H9 (cell line): ENCODE data around the gene TRIO. TPM values are rescaled to one million over a fixed set of nuclear protein-coding genes. Genes with fewer than 3 reads are reported as not detected.

Experiments
- DNase-seq: peaks from one replicate; pipeline ENCODE4 v3.0.0-alpha.2; 2017
- H2AFZ ChIP-seq: one replicate; pipeline ENCODE4 v1.6.1; 2013; ENCODE audit warnings: mild to moderate bottlenecking, low read length, control low read depth, moderate library complexity
- H2AK5ac ChIP-seq: 2 replicates; pipeline ENCODE4 v1.6.1; 2013; ENCODE audit warnings: low read length, control low read depth, mixed read lengths; ENCODE audit not compliant: insufficient read length
- H2BK120ac ChIP-seq: one replicate; pipeline ENCODE4 v1.6.1; 2013; ENCODE audit warnings: low read depth, mild to moderate bottlenecking, low read length, control low read depth, inconsistent platforms; ENCODE audit not compliant: poor library complexity, severe bottlenecking
- H2BK12ac ChIP-seq: 2 replicates; pipeline ENCODE4 v1.6.1; 2013; ENCODE audit warnings: low read length, control low read depth, mixed read lengths, low read depth; ENCODE audit not compliant: insufficient read length
- H2BK15ac ChIP-seq: 2 replicates; pipeline ENCODE4 v1.6.1; 2013; ENCODE audit warnings: low read depth, low read length, control low read depth
- H2BK20ac ChIP-seq: one replicate; pipeline ENCODE4 v1.6.1; 2013; ENCODE audit warnings: low read depth, mild to moderate bottlenecking, low read length, control low read depth, inconsistent platforms; ENCODE audit not compliant: poor library complexity, severe bottlenecking
- H2BK5ac ChIP-seq: 2 replicates; pipeline ENCODE4 v1.6.1; 2013; ENCODE audit warnings: low read length, control low read depth, mixed read lengths; ENCODE audit not compliant: insufficient read length
- H3K14ac ChIP-seq: 2 replicates; pipeline ENCODE4 v1.6.1; 2013; ENCODE audit warnings: low read length, control low read depth; ENCODE audit not compliant: insufficient read depth
- H3K18ac ChIP-seq: 2 replicates; pipeline ENCODE4 v1.6.1; 2013; ENCODE audit warnings: low read depth, mild to moderate bottlenecking, mixed read lengths, low read length, control low read depth; ENCODE audit not compliant: insufficient read length
- H3K23ac ChIP-seq: 2 replicates; pipeline ENCODE4 v1.6.1; 2013; ENCODE audit warnings: low read length, control low read depth, mixed read lengths, low read depth; ENCODE audit not compliant: insufficient read length
- H3K23me2 ChIP-seq: 2 replicates; pipeline ENCODE4 v1.6.1; 2013; ENCODE audit warnings: low read depth, mild to moderate bottlenecking, mixed read lengths, low read length, control low read depth; ENCODE audit not compliant: insufficient read length, poor library complexity, severe bottlenecking
- H3K27ac ChIP-seq: 2 replicates; pipeline ENCODE4 v1.5.1; 2013; ENCODE audit warnings: low read length, control low read depth, mixed read lengths, low read depth; ENCODE audit not compliant: insufficient read length
- H3K27me3 ChIP-seq: 2 replicates; pipeline ENCODE4 v1.6.1; 2013; ENCODE audit warnings: low read length, control low read depth, inconsistent platforms; ENCODE audit not compliant: insufficient read depth
- H3K4ac ChIP-seq: 2 replicates; pipeline ENCODE4 v1.6.1; 2013; ENCODE audit warnings: low read depth, mild to moderate bottlenecking, control low read depth, inconsistent platforms, low read length, moderate library complexity
- H3K4me1 ChIP-seq: 2 replicates; pipeline ENCODE4 v1.6.1; 2013; ENCODE audit warnings: low read length, control low read depth, inconsistent platforms; ENCODE audit not compliant: insufficient read depth
- H3K4me2 ChIP-seq: 2 replicates; pipeline ENCODE4 v1.6.1; 2013; ENCODE audit warnings: low read length, control low read depth, mixed read lengths; ENCODE audit not compliant: insufficient read length, insufficient read depth
- H3K56ac ChIP-seq: 2 replicates; pipeline ENCODE4 v1.6.1; 2013; ENCODE audit warnings: low read depth, mild to moderate bottlenecking, mixed read lengths, low read length, control low read depth; ENCODE audit not compliant: insufficient read length
- H3K79me1 ChIP-seq: 2 replicates; pipeline ENCODE4 v1.6.1; 2013; ENCODE audit warnings: low read depth, mild to moderate bottlenecking, moderate library complexity, low read length, control low read depth, inconsistent platforms; ENCODE audit not compliant: insufficient read depth, poor library complexity, severe bottlenecking
- H3K79me2 ChIP-seq: 2 replicates; pipeline ENCODE4 v1.6.1; 2013; ENCODE audit warnings: low read length, control low read depth, inconsistent platforms; ENCODE audit not compliant: insufficient read depth
- H3K9ac ChIP-seq: 2 replicates; pipeline ENCODE4 v1.6.1; 2013; ENCODE audit warnings: low read length, control low read depth, mixed read lengths; ENCODE audit not compliant: insufficient read length; ENCODE audit errors: extremely low read depth
- H3K9me3 ChIP-seq: one replicate; pipeline ENCODE4 v1.6.1; 2013; ENCODE audit warnings: low read depth, low read length, inconsistent platforms; ENCODE audit not compliant: control insufficient read depth
- H3T11ph ChIP-seq: one replicate; pipeline ENCODE4 v1.6.1; 2013; ENCODE audit warnings: mild to moderate bottlenecking, low read length, control low read depth, inconsistent platforms
- H4K20me1 ChIP-seq: one replicate; pipeline ENCODE4 v1.6.1; 2013; ENCODE audit not compliant: control insufficient read depth, insufficient read length, insufficient read depth
- H4K5ac ChIP-seq: 2 replicates; pipeline ENCODE4 v1.6.1; 2013; ENCODE audit warnings: low read depth, mild to moderate bottlenecking, mixed read lengths, low read length, control low read depth; ENCODE audit not compliant: insufficient read length
- H4K8ac ChIP-seq: replicated peaks from 2 replicates; pipeline ENCODE4 v1.6.1; 2013; ENCODE audit warnings: low read length, control low read depth, mixed read lengths, low read depth; ENCODE audit not compliant: insufficient read length
- H4K91ac ChIP-seq: 2 replicates; pipeline ENCODE4 v1.6.1; 2013; ENCODE audit warnings: low read depth, mild to moderate bottlenecking, moderate library complexity, mixed read lengths, low read length, control low read depth; ENCODE audit not compliant: insufficient read length
- H3K27ac Mint-ChIP-seq, 3 experiments: 2 replicates in 2 of 3; 3 replicates in 1 of 3; pipeline ENCODE4 v1.8.0; 2020 to 2021; ENCODE audit warnings: mixed read lengths in 3 of 3, mild to moderate bottlenecking in 1 of 3, moderate library complexity in 1 of 3
- H3K27me3 Mint-ChIP-seq: 2 replicates; pipeline ENCODE4 v1.8.0; 2021; ENCODE audit warnings: low read depth, mild to moderate bottlenecking, moderate library complexity, mixed read lengths
- H3K36me3 Mint-ChIP-seq, 3 experiments: 2 replicates in 2 of 3; 3 replicates in 1 of 3; pipeline ENCODE4 v1.8.0; 2020 to 2021; ENCODE audit warnings: low read depth in 3 of 3, mixed read lengths in 3 of 3; ENCODE audit not compliant: insufficient read depth in 1 of 3
- H3K4me1 Mint-ChIP-seq, 2 experiments: 2 replicates each; pipeline ENCODE4 v1.8.0; 2020; ENCODE audit warnings: mixed read lengths in 2 of 2
- H3K4me3 Mint-ChIP-seq, 2 experiments: 2 replicates in 1 of 2; 3 replicates in 1 of 2; pipeline ENCODE4 v1.8.0; 2020 to 2021; ENCODE audit warnings: mild to moderate bottlenecking in 2 of 2, mixed read lengths in 2 of 2, moderate library complexity in 1 of 2
- H3K9me3 Mint-ChIP-seq, 2 experiments: 2 replicates in 1 of 2; 3 replicates in 1 of 2; pipeline ENCODE4 v1.8.0; 2020; ENCODE audit warnings: mild to moderate bottlenecking in 2 of 2, mixed read lengths in 2 of 2, moderate library complexity in 1 of 2
- WGBS: extraction: QIAGEN DNeasy Blood & Tissue Kit; methylation state at CpG from one replicate; pipeline ENCODE4 v1.1.7; 2013; ENCODE audit warnings: missing lambda C conversion rate, low lambda C conversion rate, mixed read lengths; ENCODE audit not compliant: insufficient read length; ENCODE audit errors: extremely low coverage; 5-methylcytosine and 5-hydroxymethylcytosine counted together
- total RNA-seq: library from RNA; stranded (reverse); gene quantifications from 2 replicates; pipeline ENCODE4 v1.2.1, GENCODE V29; 2021
- TF ChIP-seq, protein P1 (sequence below): fragments of 200-600 bp; sonication (generic); conservative IDR thresholded peaks from 3 replicates; pipeline ENCODE4 v1.8.0; 2021; ENCODE audit warnings: antibody characterized with exemption, mild to moderate bottlenecking

Gene TRIO
- total RNA-seq, 1 experiment from 2014 or later, result 87.8 TPM

DNA sequence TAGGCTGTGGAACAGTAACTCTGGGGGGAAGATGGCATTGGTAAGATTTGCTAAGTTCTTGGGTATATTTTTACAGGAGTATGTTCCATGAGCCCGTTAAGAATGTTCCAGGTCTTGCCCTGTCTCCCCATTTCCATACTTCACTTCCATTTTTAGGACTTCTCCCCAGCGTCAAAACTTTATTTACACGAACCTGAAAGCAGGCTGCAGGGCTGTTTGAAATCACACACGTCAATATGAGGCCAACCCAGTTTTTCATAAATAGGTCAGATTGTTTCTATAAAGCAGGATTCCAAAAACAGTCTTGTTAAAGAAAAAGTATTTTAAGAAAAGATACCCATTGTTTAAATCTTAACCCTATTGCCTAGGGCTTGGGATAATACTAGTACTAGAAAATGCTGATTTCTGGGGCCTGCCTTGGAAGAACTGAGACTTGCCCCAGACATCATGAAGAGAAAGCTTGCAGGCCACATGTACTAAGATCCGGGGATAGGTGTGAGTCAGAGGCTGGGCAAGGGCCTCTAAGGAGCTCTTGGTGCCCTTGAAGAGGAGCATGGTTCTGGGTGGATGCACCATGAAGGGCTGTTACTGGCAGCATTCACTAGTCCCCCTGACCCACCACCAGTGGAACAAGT, 24.2 kb downstream of the TRIO start:
- Histone ChIP-seq H3K23ac (no peak overlapping the region), H4K5ac (no peak overlapping the region), H2BK120ac (no peak overlapping the region), H2AK5ac (no peak overlapping the region), H3K9me3 (no peaks in the 10 kb centered on the region), H3K27me3 (no peaks in the 10 kb centered on the region), H3K4me2 (no peak overlapping the region), H3T11ph (no peak overlapping the region), H3K27ac (no peak overlapping the region), H3K4me1 (peaks cover 8% of the 10 kb centered on the region; the same call in 1 of the 2 replicates), H2BK20ac (no peak overlapping the region), H3K14ac (no peak overlapping the region), H3K4ac (no peak overlapping the region), H4K8ac (no peak overlapping the region), H3K79me2 (peaks cover 62% of the 10 kb centered on the region; the same call in 1 of the 2 replicates), H3K79me1 (peaks cover 12% of the 10 kb centered on the region), H3K56ac (no peak overlapping the region), H3K23me2 (no peaks in the 10 kb centered on the region), H4K20me1 (no peaks in the 10 kb centered on the region), H2AFZ (no peak overlapping the region), H3K9ac (no peak overlapping the region), H2BK12ac (no peak overlapping the region), H3K18ac (no peak overlapping the region), H2BK5ac (no peak overlapping the region), H4K91ac (no peak overlapping the region), H2BK15ac (no peak overlapping the region)
- H3K27ac Mint-ChIP-seq, result 0 out of 7 replicates have a peak overlapping the region, but pooled peaks of 1 of the 3 experiments have one; percentile 37
- H3K36me3 Mint-ChIP-seq, result peaks cover 7 to 16% (median 11%) of the 10 kb centered on the region in 3 experiments
- no peaks in the 10 kb centered on the region for H3K27me3 Mint-ChIP-seq
- H3K4me1 Mint-ChIP-seq, result peaks cover 56 to 57% of the 10 kb centered on the region in 2 experiments
- no peak for DNase-seq
- TF ChIP-seq, protein P1, sequence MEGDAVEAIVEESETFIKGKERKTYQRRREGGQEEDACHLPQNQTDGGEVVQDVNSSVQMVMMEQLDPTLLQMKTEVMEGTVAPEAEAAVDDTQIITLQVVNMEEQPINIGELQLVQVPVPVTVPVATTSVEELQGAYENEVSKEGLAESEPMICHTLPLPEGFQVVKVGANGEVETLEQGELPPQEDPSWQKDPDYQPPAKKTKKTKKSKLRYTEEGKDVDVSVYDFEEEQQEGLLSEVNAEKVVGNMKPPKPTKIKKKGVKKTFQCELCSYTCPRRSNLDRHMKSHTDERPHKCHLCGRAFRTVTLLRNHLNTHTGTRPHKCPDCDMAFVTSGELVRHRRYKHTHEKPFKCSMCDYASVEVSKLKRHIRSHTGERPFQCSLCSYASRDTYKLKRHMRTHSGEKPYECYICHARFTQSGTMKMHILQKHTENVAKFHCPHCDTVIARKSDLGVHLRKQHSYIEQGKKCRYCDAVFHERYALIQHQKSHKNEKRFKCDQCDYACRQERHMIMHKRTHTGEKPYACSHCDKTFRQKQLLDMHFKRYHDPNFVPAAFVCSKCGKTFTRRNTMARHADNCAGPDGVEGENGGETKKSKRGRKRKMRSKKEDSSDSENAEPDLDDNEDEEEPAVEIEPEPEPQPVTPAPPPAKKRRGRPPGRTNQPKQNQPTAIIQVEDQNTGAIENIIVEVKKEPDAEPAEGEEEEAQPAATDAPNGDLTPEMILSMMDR, result no peak
- peaks cover 6 to 7% of the 10 kb centered on the region in 2 experiments for H3K9me3 Mint-ChIP-seq
- no CpG with 5 or more reads among the region's 5 CpGs for WGBS
- H3K4me3 Mint-ChIP-seq, result no peak overlapping the region
